IMR-90 (cell line): ENCODE measurements around the gene RCN1. TPM values are rescaled to one million over a fixed set of nuclear protein-coding genes. Genes with fewer than 3 reads are reported as not detected.

Source experiments
- ATAC-seq: fragments of 200-7000 bp; cut with Tn5 transposase; 2 replicates; pipeline ENCODE4 v1.9.1; 2020; ENCODE audit warnings: low read depth, mild to moderate bottlenecking, moderate library complexity
- BruUV-seq: library from RNA; stranded (reverse); fragments of 400-500 nt; replicated peaks from 2 replicates; lab custom pipeline; 2021; lab: Mats Ljungman, UMichigan
- CTCF ChIA-PET: fragments of 300-600 bp; formaldehyde crosslinking; extraction: SDS; loops from one replicate; lab custom pipeline; 2021; ENCODE audit warnings: antibody characterized with exemption; lab: Yijun Ruan, JAX
- POLR2A ChIA-PET: fragments of 300-600 bp; sonication (Branson Sonifier 250); formaldehyde crosslinking; loops from one replicate; lab custom pipeline; 2022; ENCODE audit warnings: antibody characterized with exemption; ENCODE audit not compliant: unreplicated experiment; lab: Charles Lee
- DNase-seq: peaks from one replicate; pipeline ENCODE4 v3.0.0; 2013
- H2AFZ ChIP-seq: replicated peaks from 2 replicates; pipeline ENCODE3; 2013; ENCODE audit warnings: low read length, mild to moderate bottlenecking; ENCODE audit not compliant: poor library complexity
- H2AK5ac ChIP-seq: 2 replicates; pipeline ENCODE4 v1.6.1; 2013; ENCODE audit warnings: low read depth, low read length, inconsistent platforms
- H2AK9ac ChIP-seq: replicated peaks from 2 replicates; pipeline ENCODE3; 2013; ENCODE audit warnings: mild to moderate bottlenecking, low read depth, low read length, moderate library complexity; ENCODE audit not compliant: poor library complexity
- H2BK120ac ChIP-seq: 2 replicates; pipeline ENCODE4 v1.6.1; 2013; ENCODE audit warnings: low read depth, low read length, inconsistent platforms
- H2BK15ac ChIP-seq: 3 replicates; pipeline ENCODE4 v1.6.1; 2013; ENCODE audit warnings: low read depth, low read length, inconsistent platforms
- H2BK20ac ChIP-seq: 2 replicates; pipeline ENCODE4 v1.6.1; 2013; ENCODE audit warnings: low read depth, mild to moderate bottlenecking, inconsistent platforms, low read length, moderate library complexity
- H2BK5ac ChIP-seq: 2 replicates; pipeline ENCODE4 v1.6.1; 2013; ENCODE audit warnings: mild to moderate bottlenecking, low read depth, low read length, inconsistent platforms; ENCODE audit not compliant: poor library complexity, severe bottlenecking
- H3K14ac ChIP-seq: replicated peaks from 2 replicates; pipeline ENCODE4 v1.6.1; 2013; ENCODE audit warnings: low read depth, low read length, inconsistent platforms
- H3K18ac ChIP-seq: 2 replicates; pipeline ENCODE4 v1.6.1; 2013; ENCODE audit warnings: low read depth, low read length, control low read depth
- H3K23ac ChIP-seq: 2 replicates; pipeline ENCODE4 v1.6.1; 2013; ENCODE audit warnings: low read depth, low read length, inconsistent platforms
- H3K27ac ChIP-seq: 2 replicates; pipeline ENCODE4 v1.5.1; 2013; ENCODE audit warnings: mild to moderate bottlenecking, control low read depth, low read length; ENCODE audit not compliant: insufficient read depth
- H3K27me3 ChIP-seq: 2 replicates; pipeline ENCODE4 v1.6.1; 2013; ENCODE audit warnings: low read length; ENCODE audit not compliant: control insufficient read depth, insufficient read depth
- H3K36me3 ChIP-seq: 2 replicates; pipeline ENCODE4 v1.6.1; 2013; ENCODE audit warnings: low read length, mixed read lengths; ENCODE audit not compliant: control insufficient read depth, insufficient read depth
- H3K4ac ChIP-seq: 2 replicates; pipeline ENCODE4 v1.6.1; 2013; ENCODE audit warnings: low read depth, low read length, inconsistent platforms
- H3K4me1 ChIP-seq: 2 replicates; pipeline ENCODE4 v1.6.1; 2013; ENCODE audit warnings: low read length, mixed read lengths; ENCODE audit not compliant: control insufficient read depth, insufficient read depth
- H3K4me2 ChIP-seq: 2 replicates; pipeline ENCODE4 v1.6.1; 2013; ENCODE audit warnings: low read depth, mild to moderate bottlenecking, control low read depth, low read length, moderate library complexity
- H3K4me3 ChIP-seq: 2 replicates; pipeline ENCODE4 v1.5.1; 2013; ENCODE audit warnings: low read depth, mild to moderate bottlenecking, control low read depth, low read length, moderate library complexity; ENCODE audit not compliant: insufficient read depth
- H3K56ac ChIP-seq: 2 replicates; pipeline ENCODE4 v1.6.1; 2013; ENCODE audit warnings: low read length, inconsistent platforms; ENCODE audit not compliant: insufficient read depth; ENCODE audit errors: extremely low read depth
- H3K79me1 ChIP-seq, 2 experiments: 2 replicates each; pipeline ENCODE4 v1.6.1; 2013; ENCODE audit warnings: low read length in 2 of 2, inconsistent platforms in 1 of 2, low read depth in 1 of 2
- H3K9ac ChIP-seq: 2 replicates; pipeline ENCODE4 v1.6.1; 2013; ENCODE audit warnings: low read depth, low read length, control low read depth
- H3K9me1 ChIP-seq: 2 replicates; pipeline ENCODE4 v1.6.1; 2013; ENCODE audit warnings: low read length, inconsistent platforms; ENCODE audit not compliant: insufficient read depth
- H3K9me3 ChIP-seq: 2 replicates; pipeline ENCODE4 v1.6.1; 2013; ENCODE audit warnings: low read length; ENCODE audit not compliant: control insufficient read depth, insufficient read depth
- H4K20me1 ChIP-seq: 2 replicates; pipeline ENCODE4 v1.6.1; 2013; ENCODE audit warnings: low read length, inconsistent platforms; ENCODE audit not compliant: insufficient read depth
- H4K5ac ChIP-seq: 2 replicates; pipeline ENCODE4 v1.6.1; 2013; ENCODE audit warnings: mild to moderate bottlenecking, low read depth, low read length, control low read depth
- H4K8ac ChIP-seq, 2 experiments: 2 replicates each; pipeline ENCODE4 v1.6.1; 2013; ENCODE audit warnings: low read depth in 2 of 2, low read length in 2 of 2, control low read depth in 1 of 2, inconsistent platforms in 1 of 2
- H4K91ac ChIP-seq: 2 replicates; pipeline ENCODE4 v1.6.1; 2013; ENCODE audit warnings: low read depth, low read length, inconsistent platforms; ENCODE audit not compliant: insufficient read depth
- CEBPB ChIP-seq: IDR thresholded peaks from 2 replicates; pipeline ENCODE4 v1.6.1; 2012; ENCODE audit warnings: low read depth, low read length, improper control_type of control experiment
- CTCF ChIP-seq: conservative IDR thresholded peaks from 2 replicates; pipeline ENCODE4 v1.5.1; 2012; ENCODE audit warnings: mild to moderate bottlenecking, low read depth, low read length, improper control_type of control experiment
- ELK1 ChIP-seq: fragments of 150-350 bp; IDR thresholded peaks from 2 replicates; pipeline ENCODE4 v1.6.1; 2016; ENCODE audit warnings: low read depth, mild to moderate bottlenecking, low read length, moderate library complexity, borderline replicate concordance
- FOS ChIP-seq: fragments of 150-350 bp; IDR thresholded peaks from 2 replicates; pipeline ENCODE4 v1.6.1; 2016; ENCODE audit warnings: low read depth, low read length
- MAFK ChIP-seq: IDR thresholded peaks from 2 replicates; pipeline ENCODE4 v1.6.1; 2012; ENCODE audit warnings: low read depth, low read length, improper control_type of control experiment
- MAZ ChIP-seq: IDR thresholded peaks from 2 replicates; pipeline ENCODE4 v1.6.1; 2012; ENCODE audit warnings: low read depth, mild to moderate bottlenecking, low read length, improper control_type of control experiment, moderate library complexity, borderline replicate concordance
- MXI1 ChIP-seq: IDR thresholded peaks from 2 replicates; pipeline ENCODE4 v1.6.1; 2012; ENCODE audit warnings: low read depth, mild to moderate bottlenecking, low read length, moderate library complexity, borderline replicate concordance
- NFE2L2 ChIP-seq: fragments of 150-350 bp; IDR thresholded peaks from 2 replicates; pipeline ENCODE4 v1.6.1; 2016; ENCODE audit warnings: low read depth, mild to moderate bottlenecking, low read length
- POLR2A ChIP-seq: IDR thresholded peaks from 2 replicates; pipeline ENCODE4 v1.6.1; 2012; ENCODE audit warnings: mild to moderate bottlenecking, low read depth, low read length
- RAD21 ChIP-seq: IDR thresholded peaks from 2 replicates; pipeline ENCODE4 v1.6.1; 2012; ENCODE audit warnings: low read length, improper control_type of control experiment
- RCOR1 ChIP-seq: IDR thresholded peaks from 2 replicates; pipeline ENCODE4 v1.6.1; 2012; ENCODE audit warnings: mild to moderate bottlenecking, low read length, improper control_type of control experiment; ENCODE audit not compliant: insufficient replicate concordance
- SMC3 ChIP-seq: fragments of 150-350 bp; IDR thresholded peaks from 2 replicates; pipeline ENCODE4 v1.6.1; 2016; ENCODE audit warnings: low read depth, mild to moderate bottlenecking, antibody characterized with exemption, low read length, moderate library complexity
- USF2 ChIP-seq: fragments of 150-350 bp; IDR thresholded peaks from 2 replicates; pipeline ENCODE4 v1.6.1; 2017; ENCODE audit warnings: mild to moderate bottlenecking, antibody characterized with exemption, low read length, low read depth
- WGBS, 2 experiments: methylation state at CpG; one replicate each; pipeline versions ENCODE4 v1.1.5 to v1.1.7; 2013; ENCODE audit warnings: missing lambda C conversion rate in 2 of 2; ENCODE audit not compliant: insufficient read length in 1 of 2; ENCODE audit errors: extremely low coverage in 2 of 2; 5-methylcytosine and 5-hydroxymethylcytosine counted together
- dilution Hi-C: fragments of 300-500 bp; cut with HindIII; formaldehyde crosslinking; loops from one replicate; pipeline ENCODE4 v1.14.3; 2018; ENCODE audit warnings: low sequenced_read_pairs; ENCODE audit not compliant: unreplicated experiment
- in situ Hi-C: fragments of 300-500 bp; cut with MboI; formaldehyde crosslinking; loops from 3 replicates; pipeline ENCODE4 v1.14.3; 2019; ENCODE audit warnings: low sequenced_read_pairs, inconsistent platforms, mixed read lengths
- intact Hi-C: fragments of 100-400 bp; cut with micrococcal nuclease; formaldehyde crosslinking; loops from 2 replicates; pipeline ENCODE4 v1.10.0; 2022
- polyA plus RNA-seq, 3 experiments: library from polyadenylated mRNA; depleted of rRNA; stranded (reverse); fragments of >200 nt; gene quantifications; 2 replicates each; pipeline ENCODE4 v1.2.3, GENCODE V29; 2012; ENCODE audit warnings: low replicate concordance in 1 of 3
- total RNA-seq: library from RNA; depleted of rRNA; stranded (reverse); fragments of >200 nt; gene quantifications from 2 replicates; pipeline ENCODE4 v1.2.3, GENCODE V29; 2012

The RCN1 gene
- total and polyA plus RNA-seq, 2 of the 4 experiments (the other 2 are of a cell fraction), result 129 to 193 TPM

GRCh38 chr11:32052215-32052614 lies 38.7 kb upstream of the RCN1 start:
- H2AK9ac ChIP-seq, result peak overlapping the region; percentile 80
- no peaks in the 10 kb centered on the region for H3K9me3 ChIP-seq
- peak; percentile 58 for DNase-seq
- H3K4me2 ChIP-seq, result no peak overlapping the region
- H4K20me1 ChIP-seq, result no peaks in the 10 kb centered on the region
- no peak overlapping the region for H2AK5ac ChIP-seq
- H3K9ac ChIP-seq, result no peak overlapping the region
- BruUV-seq, result no TSS peak
- peak; percentile 81 for ATAC-seq
- no peak overlapping the region for H3K23ac ChIP-seq
- CTCF ChIA-PET, result interaction anchor here (1.0 to 4.2 kb wide), 5 partner anchors 15 to 123 kb away, joined by 3 to 24 read pairs (median 6); no protein-coding TSS in a partner anchor
- H3K4me3 ChIP-seq, result no peak overlapping the region
- H3K4me1 ChIP-seq, result no peaks in the 10 kb centered on the region
- H3K36me3 ChIP-seq, result no peaks in the 10 kb centered on the region
- H2BK120ac ChIP-seq, result no peak overlapping the region
- H2AFZ ChIP-seq, result peak overlapping the region; percentile 61
- no peak overlapping the region for H2BK5ac ChIP-seq
- POLR2A ChIA-PET, result interaction anchor here (0.6 kb wide), 1 partner anchor 255 kb away, joined by 7 read pairs; no protein-coding TSS in a partner anchor
- TF ChIP-seq POLR2A, result no peak
- peak; percentile 86 for TF ChIP-seq CTCF
- no peak for TF ChIP-seq MAFK
- TF ChIP-seq NFE2L2, result no peak
- TF ChIP-seq RAD21, result peak; percentile 84
- no peak for TF ChIP-seq ELK1
- peak; percentile 49 for TF ChIP-seq CEBPB
- TF ChIP-seq MXI1, result no peak
- TF ChIP-seq USF2, result no peak
- TF ChIP-seq SMC3, result peak; percentile 95
- no peak for TF ChIP-seq FOS
- TF ChIP-seq RCOR1, result no peak
- TF ChIP-seq MAZ, result no peak
- H3K56ac ChIP-seq, result no peak overlapping the region
- no peaks in the 10 kb centered on the region for H3K9me1 ChIP-seq
- H3K18ac ChIP-seq, result no peak overlapping the region
- no peak overlapping the region for H2BK15ac ChIP-seq
- no peak overlapping the region for H4K8ac ChIP-seq
- H4K5ac ChIP-seq, result no peak overlapping the region
- H3K27me3 ChIP-seq, result peaks cover 63% of the 10 kb centered on the region
- H3K14ac ChIP-seq, result no peak overlapping the region
- no peak overlapping the region for H3K27ac ChIP-seq
- in situ Hi-C loops, result loop anchor here (5.0 kb wide), 1 partner anchor 120 kb away; no protein-coding TSS in a partner anchor
- H3K79me1 ChIP-seq, result no peaks in the 10 kb centered on the region
- WGBS, 2 experiments, result no CpG with 5 or more reads among the region's 6 CpGs
- H2BK20ac ChIP-seq, result no peak overlapping the region
- H4K91ac ChIP-seq, result no peak overlapping the region
- intact Hi-C loops, result loop anchor here (1.0 to 5.0 kb wide), 3 partner anchors 121 to 815 kb away; no protein-coding TSS in a partner anchor
- dilution Hi-C loops, result loop anchor here (25.0 kb wide), 1 partner anchor 110 kb away; no protein-coding TSS in a partner anchor
- no peak overlapping the region for H3K4ac ChIP-seq
